Right lobe of liver (tissue), 6 donors: ENCODE data around the gene RSAD1. TPM values are rescaled to one million over a fixed set of nuclear protein-coding genes. Genes with fewer than 3 reads are reported as not detected.

ENCODE experiments used
- ATAC-seq, 4 donors: fragments of 200-7000 bp; cut with Tn5 transposase; one replicate each; pipeline ENCODE4 v1.9.1; 2020; ENCODE audit warnings: mild to moderate bottlenecking in 4 of 4, moderate library complexity in 4 of 4
- DNase-seq, 3 donors: peaks; one replicate each; pipeline ENCODE4 v3.0.0-alpha.2; 2020
- H3K27ac ChIP-seq, 3 donors: fragments of 200-600 bp; one replicate each; pipeline ENCODE4 v1.8.0; 2022
- H3K27me3 ChIP-seq, 2 donors: fragments of 200-600 bp; one replicate each; pipeline ENCODE4 v1.8.0; 2022
- H3K36me3 ChIP-seq, 4 donors: fragments of 200-600 bp; sonication (generic) in 1 of 4; one replicate each; pipeline versions ENCODE4 v1.5.1 to v1.8.0; 2017 to 2022; ENCODE audit warnings: control low read depth in 1 of 4
- H3K4me1 ChIP-seq, 4 donors: fragments of 200-600 bp; sonication (generic) in 1 of 4; one replicate each; pipeline versions ENCODE4 v1.5.1 to v1.8.0; 2017 to 2022; ENCODE audit warnings: control low read depth in 1 of 4
- H3K4me3 ChIP-seq, 3 donors: fragments of 200-600 bp; one replicate each; pipeline ENCODE4 v1.8.0; 2022
- H3K9me3 ChIP-seq, 4 donors: fragments of 200-600 bp; sonication (generic) in 1 of 4; one replicate each; pipeline versions ENCODE4 v1.5.1 to v1.8.0; 2017 to 2022; ENCODE audit warnings: control low read depth in 1 of 4
- POLR2A ChIP-seq: fragments of 450-650 bp; IDR thresholded peaks from one replicate; pipeline ENCODE4 v1.6.1; 2017; ENCODE audit warnings: antibody characterized with exemption, mild to moderate bottlenecking
- WGBS: methylation state at CpG from one replicate; pipeline ENCODE4 v1.1.6; 2018; ENCODE audit warnings: low coverage, low lambda C conversion rate; ENCODE audit not compliant: insufficient coverage; ENCODE audit errors: missing lambda C conversion rate; 5-methylcytosine and 5-hydroxymethylcytosine counted together
- intact Hi-C, 2 donors: fragments of 100-400 bp; cut with DNase I; formaldehyde crosslinking; loops; one replicate each; pipeline versions ENCODE4 v1.11.2 to v1.14.1; 2022
- total RNA-seq, 6 experiments: library from RNA; depleted of rRNA in 2 of 6; stranded (reverse); fragments of >200 nt in 2 of 6; fragmentation: NEBNext Ultra II Directional in 3 of 6; extraction: Animal tissue kit (Norgen Biotek cat#: 25700) in 3 of 6; gene quantifications; one replicate each; pipeline versions ENCODE4 v1.1.0 to v1.2.4, GENCODE V29; 2016 to 2023
- TF ChIP-seq, protein P1 (sequence below), 4 donors: fragments of 200-600 bp in 3 of 4; fragments of 450-650 bp in 1 of 4; IDR thresholded peaks; one replicate each; pipeline versions ENCODE4 v1.5.1 to v1.8.0; 2016 to 2022; ENCODE audit warnings: antibody characterized with exemption in 4 of 4, mild to moderate bottlenecking in 2 of 4
- donor health status: DM: no; HTN: yes; CAD: no.
- donor health status: DM: no; HTN: no; CAD: no.
- donor health status: DM: no; HTN: no; CAD: no.
- donor health status: DM: no; HTN: yes; CAD: no.
- donor health status: DM: no; HTN: yes; CAD: no.

RSAD1 gene
- total RNA-seq, 6 experiments from 2014 or later, result 17.9 to 26.6 (median 23.4) TPM

DNA sequence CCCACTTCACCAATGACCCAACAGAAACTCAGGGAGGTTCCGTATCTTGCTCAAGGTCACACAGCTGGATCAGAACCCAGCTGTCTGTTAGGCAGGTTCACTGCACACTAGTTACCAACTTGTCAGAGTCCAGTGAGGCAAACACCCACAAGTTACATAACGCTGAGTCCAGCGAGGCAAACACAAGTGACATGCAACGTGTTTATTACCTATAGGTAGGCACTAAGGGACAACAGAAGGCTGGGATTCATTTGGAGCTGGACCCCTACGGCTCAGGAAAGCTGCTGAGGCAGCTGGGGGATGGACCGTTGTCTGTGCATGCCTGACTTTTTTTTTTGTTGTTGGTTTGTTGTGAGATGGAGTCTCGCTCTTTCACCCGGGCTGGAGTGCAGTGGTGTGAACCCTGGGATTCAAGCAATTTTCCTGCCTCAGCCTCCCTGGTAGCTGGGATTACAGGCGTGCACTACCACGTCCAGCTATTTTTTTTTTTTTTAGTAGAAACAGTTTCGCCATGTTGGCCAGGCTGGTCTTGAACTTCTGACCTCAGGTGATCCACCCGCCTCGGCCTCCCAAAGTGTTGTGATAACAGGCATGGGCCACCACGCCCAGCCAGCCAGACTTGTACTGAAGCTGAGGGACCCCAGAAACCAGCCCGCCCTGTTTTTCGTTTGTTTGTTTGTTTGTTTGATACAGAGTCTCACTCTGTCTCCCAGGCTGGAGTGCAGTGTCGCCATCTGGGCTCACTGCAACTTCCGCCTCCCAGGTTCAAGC is 1.9 kb upstream of the RSAD1 start:
- 41% methylated on average over 10 of the region's 18 CpGs for WGBS
- TF ChIP-seq, protein P1, sequence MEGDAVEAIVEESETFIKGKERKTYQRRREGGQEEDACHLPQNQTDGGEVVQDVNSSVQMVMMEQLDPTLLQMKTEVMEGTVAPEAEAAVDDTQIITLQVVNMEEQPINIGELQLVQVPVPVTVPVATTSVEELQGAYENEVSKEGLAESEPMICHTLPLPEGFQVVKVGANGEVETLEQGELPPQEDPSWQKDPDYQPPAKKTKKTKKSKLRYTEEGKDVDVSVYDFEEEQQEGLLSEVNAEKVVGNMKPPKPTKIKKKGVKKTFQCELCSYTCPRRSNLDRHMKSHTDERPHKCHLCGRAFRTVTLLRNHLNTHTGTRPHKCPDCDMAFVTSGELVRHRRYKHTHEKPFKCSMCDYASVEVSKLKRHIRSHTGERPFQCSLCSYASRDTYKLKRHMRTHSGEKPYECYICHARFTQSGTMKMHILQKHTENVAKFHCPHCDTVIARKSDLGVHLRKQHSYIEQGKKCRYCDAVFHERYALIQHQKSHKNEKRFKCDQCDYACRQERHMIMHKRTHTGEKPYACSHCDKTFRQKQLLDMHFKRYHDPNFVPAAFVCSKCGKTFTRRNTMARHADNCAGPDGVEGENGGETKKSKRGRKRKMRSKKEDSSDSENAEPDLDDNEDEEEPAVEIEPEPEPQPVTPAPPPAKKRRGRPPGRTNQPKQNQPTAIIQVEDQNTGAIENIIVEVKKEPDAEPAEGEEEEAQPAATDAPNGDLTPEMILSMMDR (IDR thresholded peaks at IDR 0.05), result no peak
- peak; percentile 26 for TF ChIP-seq POLR2A
- ATAC-seq (peak; percentile 13 to 39 (median 24)), DNase-seq (peak in 2 of 3 donors; percentile 73 to 83)
- H3K27me3 ChIP-seq, result no peaks in the 10 kb centered on the region
- H3K4me3 ChIP-seq, result peak overlapping the region in 2 of 3 donors; percentile 46 to 47
- peak overlapping the region; percentile 43 to 92 (median 79) for H3K27ac ChIP-seq
- intact Hi-C loops, result loop anchor here in 1 of 2 donors (5.0 kb wide), 1 partner anchor 49 kb away; the partner anchor contains the start of gene ACSF2
- H3K9me3 ChIP-seq, result no peaks in the 10 kb centered on the region
- H3K4me1 ChIP-seq, result peaks cover 0 to 56% (median 17%) of the 10 kb centered on the region in 4 donors
- peaks cover 0 to 8% (median 0%) of the 10 kb centered on the region in 4 donors for H3K36me3 ChIP-seq

DNA sequence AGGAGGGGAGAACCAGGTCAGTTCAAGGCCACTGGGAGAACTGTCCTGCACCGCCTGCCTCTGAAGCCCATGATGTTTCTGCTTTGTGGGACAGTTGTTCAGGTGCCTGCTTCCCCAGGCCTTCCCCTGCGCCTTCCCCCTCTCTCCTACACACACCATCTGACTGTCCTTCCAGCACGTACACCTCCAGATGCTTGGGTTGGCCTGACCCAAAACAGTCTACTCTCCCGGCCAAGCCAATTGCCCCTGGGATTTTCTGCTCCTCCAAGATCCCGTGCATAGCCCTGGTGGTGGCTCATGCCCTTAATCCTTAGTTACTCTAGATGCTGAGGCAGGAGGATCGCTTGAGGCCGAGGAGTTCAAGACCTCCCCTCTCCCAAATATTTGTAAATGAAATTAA is 684 bp upstream of the RSAD1 start:
- DNase-seq (no peak), ATAC-seq (no peak)
- peaks cover 0 to 60% (median 19%) of the 10 kb centered on the region in 4 donors for H3K4me1 ChIP-seq
- WGBS, result 78% methylated on average over 7 of the region's 7 CpGs
- H3K27ac ChIP-seq, result peak overlapping the region; percentile 83 to 89 (median 87)
- H3K4me3 ChIP-seq, result peak overlapping the region in 2 of 3 donors; percentile 65 to 66
- no peaks in the 10 kb centered on the region for H3K9me3 ChIP-seq
- TF ChIP-seq, protein P1 (IDR thresholded peaks at IDR 0.05), result no peak
- no peak for TF ChIP-seq POLR2A
- intact Hi-C loops, result loop anchor here in 1 of 2 donors (5.0 kb wide), 1 partner anchor 51 kb away; the partner anchor contains the start of gene ACSF2
- H3K27me3 ChIP-seq, result no peaks in the 10 kb centered on the region
- peaks cover 0 to 8% (median 0%) of the 10 kb centered on the region in 4 donors for H3K36me3 ChIP-seq

DNA sequence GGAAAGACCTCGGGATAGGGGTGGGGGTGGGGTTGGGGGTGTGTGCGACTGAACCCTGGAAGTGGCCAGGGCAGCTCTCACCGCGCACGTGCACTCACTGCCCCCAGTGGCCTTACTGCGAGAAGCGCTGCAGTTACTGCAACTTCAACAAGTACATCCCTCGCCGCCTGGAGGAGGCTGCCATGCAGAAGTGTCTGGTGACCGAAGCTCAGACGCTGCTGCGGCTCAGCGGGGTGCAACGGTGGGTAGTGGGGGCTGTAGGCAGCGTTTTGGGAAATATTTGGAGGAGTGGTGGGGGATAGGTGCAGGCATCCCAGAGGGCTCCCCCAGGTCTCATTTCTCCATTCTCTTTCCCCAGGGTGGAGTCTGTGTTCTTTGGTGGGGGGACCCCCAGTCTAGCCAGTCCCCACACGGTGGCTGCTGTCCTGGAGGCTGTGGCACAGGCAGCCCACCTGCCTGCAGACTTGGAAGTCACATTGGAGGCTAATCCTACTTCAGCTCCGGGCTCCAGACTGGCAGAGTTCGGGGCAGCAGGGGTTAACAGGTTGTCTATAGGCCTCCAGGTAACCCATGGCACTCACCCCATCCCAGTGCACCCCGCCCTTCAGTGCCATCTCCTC is 972 bp downstream of the RSAD1 start:
- intact Hi-C loops, result loop anchor here in 1 of 2 donors (5.0 to 10.0 kb wide), 2 partner anchors 52 to 125 kb away; partner anchors contain the start of gene ACSF2
- 8% methylated on average over 6 of the region's 19 CpGs for WGBS
- Histone ChIP-seq H3K9me3 (no peaks in the 10 kb centered on the region), H3K27me3 (no peaks in the 10 kb centered on the region), H3K36me3 (peaks cover 0 to 13% (median 2%) of the 10 kb centered on the region in 4 donors), H3K4me3 (peak overlapping the region; percentile 65 to 69 (median 66)), H3K27ac (peak overlapping the region; percentile 83 to 89 (median 87)), H3K4me1 (peaks cover 0 to 48% (median 16%) of the 10 kb centered on the region in 4 donors)
- TF ChIP-seq, protein P1 (IDR thresholded peaks at IDR 0.05), result peak; percentile 36 to 46 (median 46)
- TF ChIP-seq POLR2A, result no peak
- peak; percentile 45 to 64 (median 52) for ATAC-seq
- DNase-seq, result peak; percentile 80 to 87 (median 83)

DNA sequence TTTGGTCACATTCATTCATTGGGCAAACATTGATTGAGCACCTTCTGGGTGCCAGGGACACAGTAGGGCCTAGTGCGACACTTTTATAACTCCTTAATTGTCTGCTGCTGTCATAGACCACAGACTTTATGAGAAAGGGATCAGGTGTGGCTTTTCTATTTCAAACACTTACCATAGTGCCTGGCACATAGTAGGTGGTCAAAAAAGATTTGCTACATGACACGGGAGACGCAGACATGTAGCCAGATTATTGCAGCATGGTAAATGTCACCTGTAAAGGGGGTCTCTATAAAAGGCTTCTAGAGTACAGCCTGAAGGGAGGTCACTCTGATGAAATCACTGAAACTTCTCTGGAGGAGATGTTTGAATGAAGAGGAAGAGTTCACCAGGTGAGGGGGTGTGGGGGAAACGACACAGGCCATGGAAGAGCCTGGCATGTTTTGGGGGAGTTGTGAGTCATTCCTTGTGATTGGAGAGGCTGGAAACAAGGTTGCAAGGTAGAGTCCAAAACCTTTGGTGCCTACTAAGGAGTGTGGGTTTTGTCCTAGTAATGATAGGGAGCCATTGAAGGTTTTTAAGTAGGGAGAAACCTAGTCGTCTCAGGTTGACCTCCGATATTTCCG is 1.6 kb downstream of the RSAD1 start:
- peaks cover 0 to 19% (median 5%) of the 10 kb centered on the region in 4 donors for H3K36me3 ChIP-seq
- WGBS, result 62% methylated on average over 7 of the region's 7 CpGs
- no peak for DNase-seq
- no peaks in the 10 kb centered on the region for H3K9me3 ChIP-seq
- no peak overlapping the region for H3K4me3 ChIP-seq
- no peaks in the 10 kb centered on the region for H3K27me3 ChIP-seq
- H3K27ac ChIP-seq, result peak overlapping the region in 1 of 3 donors; percentile 6
- TF ChIP-seq, protein P1 (IDR thresholded peaks at IDR 0.05), result no peak
- no peak for TF ChIP-seq POLR2A
- ATAC-seq, result no peak
- peaks cover 0 to 41% (median 13%) of the 10 kb centered on the region in 4 donors for H3K4me1 ChIP-seq
- intact Hi-C loops, result loop anchor here in 1 of 2 donors (10.0 kb wide), 1 partner anchor 125 kb away; no protein-coding TSS in a partner anchor
